Neuronal stem cell (in vitro differentiated cells): ENCODE results near the gene SGCA.

Experiments
- DNase-seq: peaks from one replicate; pipeline ENCODE4 v3.0.0-alpha.2; 2013; ENCODE audit warnings: low spot score
- H2AFZ ChIP-seq: one replicate; pipeline ENCODE4 v1.6.1; 2013; ENCODE audit warnings: mild to moderate bottlenecking, low read length, inconsistent platforms
- H2AK5ac ChIP-seq: 2 replicates; pipeline ENCODE4 v1.6.1; 2013; ENCODE audit warnings: low read depth, mild to moderate bottlenecking, inconsistent platforms, low read length, moderate library complexity, mixed read lengths
- H2BK120ac ChIP-seq: 2 replicates; pipeline ENCODE4 v1.6.1; 2013; ENCODE audit warnings: low read depth, mild to moderate bottlenecking, inconsistent platforms, low read length, moderate library complexity, mixed read lengths
- H2BK12ac ChIP-seq: one replicate; pipeline ENCODE4 v1.6.1; 2013; ENCODE audit warnings: low read length, inconsistent platforms
- H2BK15ac ChIP-seq: 2 replicates; pipeline ENCODE4 v1.6.1; 2013; ENCODE audit warnings: mild to moderate bottlenecking, low read length, inconsistent platforms, mixed read lengths
- H2BK5ac ChIP-seq: one replicate; pipeline ENCODE4 v1.6.1; 2013; ENCODE audit warnings: inconsistent platforms, mild to moderate bottlenecking, low read length, moderate library complexity
- H3K14ac ChIP-seq: one replicate; pipeline ENCODE4 v1.6.1; 2013; ENCODE audit warnings: low read length, inconsistent platforms
- H3K18ac ChIP-seq: 2 replicates; pipeline ENCODE4 v1.6.1; 2013; ENCODE audit warnings: low read length, inconsistent platforms
- H3K23ac ChIP-seq: 2 replicates; pipeline ENCODE4 v1.6.1; 2013; ENCODE audit warnings: low read depth, mild to moderate bottlenecking, mixed read lengths, low read length, inconsistent platforms; ENCODE audit not compliant: poor library complexity
- H3K27ac ChIP-seq: replicated peaks from 3 replicates; pipeline ENCODE4 v1.5.1; 2013; ENCODE audit warnings: low read length, inconsistent platforms
- H3K27me3 ChIP-seq, 3 experiments: 2 replicates each; pipeline ENCODE4 v1.6.1; 2013; ENCODE audit warnings: low read length in 3 of 3, mild to moderate bottlenecking in 2 of 3, inconsistent platforms in 1 of 3, low read depth in 1 of 3, mixed read lengths in 1 of 3, moderate library complexity in 1 of 3; ENCODE audit not compliant: control insufficient read depth in 3 of 3, insufficient read depth in 3 of 3
- H3K36me3 ChIP-seq, 2 donors: replicated peaks in 1 of 2; 2 replicates each; pipeline ENCODE4 v1.6.1; 2013; ENCODE audit warnings: low read length in 2 of 2; ENCODE audit not compliant: control insufficient read depth in 2 of 2, insufficient read depth in 2 of 2
- H3K4ac ChIP-seq: 2 replicates; pipeline ENCODE4 v1.6.1; 2013; ENCODE audit warnings: inconsistent platforms, mild to moderate bottlenecking, low read length, moderate library complexity
- H3K4me1 ChIP-seq, 2 donors: 1 replicate in 1 of 2; 2 replicates in 1 of 2; pipeline ENCODE4 v1.6.1; 2013; ENCODE audit warnings: low read length in 2 of 2, low read depth in 1 of 2; ENCODE audit not compliant: control insufficient read depth in 2 of 2, insufficient read depth in 1 of 2
- H3K4me2 ChIP-seq: one replicate; pipeline ENCODE4 v1.6.1; 2013; ENCODE audit warnings: mild to moderate bottlenecking, low read length, inconsistent platforms; ENCODE audit not compliant: insufficient read depth, poor library complexity, severe bottlenecking
- H3K4me3 ChIP-seq, 2 donors: 2 replicates each; pipeline ENCODE4 v1.5.1; 2013; ENCODE audit warnings: low read length in 2 of 2, mild to moderate bottlenecking in 2 of 2, inconsistent platforms in 1 of 2, moderate library complexity in 1 of 2
- H3K79me1 ChIP-seq: one replicate; pipeline ENCODE4 v1.6.1; 2013; ENCODE audit warnings: low read depth, mild to moderate bottlenecking, inconsistent platforms, low read length, moderate library complexity
- H3K9ac ChIP-seq: one replicate; pipeline ENCODE4 v1.6.1; 2013; ENCODE audit warnings: mild to moderate bottlenecking, low read depth, low read length, inconsistent platforms; ENCODE audit not compliant: poor library complexity
- H3K9me3 ChIP-seq, 2 donors: replicated peaks in 1 of 2; 2 replicates each; pipeline versions ENCODE3 to v1.6.1; 2013; ENCODE audit warnings: low read length in 2 of 2, mild to moderate bottlenecking in 2 of 2, inconsistent platforms in 1 of 2, low read depth in 1 of 2, mixed read lengths in 1 of 2, moderate library complexity in 1 of 2; ENCODE audit not compliant: control insufficient read depth in 2 of 2, insufficient read depth in 1 of 2
- H4K8ac ChIP-seq: one replicate; pipeline ENCODE4 v1.6.1; 2013; ENCODE audit warnings: low read depth, mild to moderate bottlenecking, inconsistent platforms, low read length, moderate library complexity
- H4K91ac ChIP-seq: one replicate; pipeline ENCODE4 v1.6.1; 2013; ENCODE audit warnings: low read length, low read depth, mild to moderate bottlenecking, inconsistent platforms; ENCODE audit not compliant: poor library complexity
- WGBS, 2 donors: extraction: QIAGEN DNeasy Blood & Tissue Kit; methylation state at CpG; one replicate each; pipeline ENCODE4 v1.1.7; 2013; ENCODE audit warnings: missing lambda C conversion rate in 2 of 2, mixed read lengths in 1 of 2; ENCODE audit not compliant: insufficient read length in 2 of 2, insufficient replicate concordance in 1 of 2; ENCODE audit errors: extremely low coverage in 2 of 2; 5-methylcytosine and 5-hydroxymethylcytosine counted together

Gene SGCA

DNA sequence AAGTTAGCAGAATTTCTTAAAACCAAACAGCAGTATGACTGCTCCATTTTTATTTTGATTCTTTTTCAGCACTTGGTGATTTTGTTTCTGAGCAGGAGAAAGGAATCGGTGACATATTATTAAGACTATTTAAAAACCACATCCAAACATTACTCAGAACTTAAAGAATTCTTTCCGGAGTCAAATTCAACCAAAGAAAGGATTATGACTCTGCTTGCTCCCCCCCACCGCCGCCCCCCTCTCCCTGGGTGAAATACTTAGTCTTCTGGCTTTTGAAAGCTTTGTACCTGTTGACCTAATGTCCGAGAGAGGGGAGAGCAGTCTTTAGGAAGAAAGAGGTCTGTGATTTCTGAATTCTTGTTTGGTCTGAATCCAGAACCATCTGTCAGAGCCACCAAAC lies 53.5 kb downstream of the SGCA start:
- Histone ChIP-seq H3K4me3 (no peak overlapping the region), H2BK12ac (no peak overlapping the region), H3K36me3 (no peaks in the 10 kb centered on the region), H2AK5ac (no peak overlapping the region), H3K4ac (no peak overlapping the region), H2BK15ac (no peak overlapping the region), H3K27ac (peak overlapping the region; percentile 70), H3K18ac (peak overlapping the region; percentile 56), H2AFZ (no peak overlapping the region), H3K14ac (no peak overlapping the region), H3K23ac (no peak overlapping the region), H4K91ac (no peak overlapping the region), H3K9me3 (peaks cover 0 to 2% of the 10 kb centered on the region in 2 donors), H3K27me3 (peaks cover 0 to 15% (median 0%) of the 10 kb centered on the region in 3 experiments), H4K8ac (no peak overlapping the region), H3K79me1 (no peaks in the 10 kb centered on the region), H3K9ac (no peak overlapping the region), H3K4me2 (no peak overlapping the region), H2BK120ac (no peak overlapping the region), H3K4me1 (peaks cover 11 to 15% of the 10 kb centered on the region in 2 donors), H2BK5ac (no peak overlapping the region)
- DNase-seq = no peak
- no CpG with 5 or more reads among the region's 5 CpGs for WGBS, 2 donors

DNA sequence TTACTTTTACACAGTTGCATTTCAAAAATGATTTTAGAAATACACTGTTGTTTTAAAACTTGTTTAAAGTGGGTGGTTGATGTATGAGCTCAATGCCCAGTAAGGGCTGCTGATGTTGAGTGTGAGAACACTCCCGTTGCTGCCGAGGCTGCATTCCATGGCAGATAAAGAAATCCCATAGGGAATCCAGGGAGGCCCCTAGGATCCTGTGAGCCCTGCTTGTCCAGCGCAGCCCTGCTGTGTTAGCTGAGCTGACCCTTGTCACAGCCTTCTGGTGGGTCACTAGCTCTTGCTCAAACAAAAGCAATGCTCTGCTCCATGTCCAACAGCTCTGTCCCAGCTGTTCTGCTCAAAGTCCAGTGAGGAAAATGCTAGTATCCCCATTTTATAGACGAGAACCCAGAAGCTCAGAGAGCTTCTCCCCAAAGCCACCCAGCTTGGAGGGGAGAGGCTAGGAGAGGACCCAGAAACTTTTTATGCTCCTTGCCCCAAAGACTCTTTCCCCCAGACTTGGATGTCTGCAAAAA lies 54.2 kb downstream of the SGCA start:
- no peak overlapping the region for H2AFZ ChIP-seq
- WGBS, 2 donors = no CpG with 5 or more reads among the region's 4 CpGs
- H3K18ac ChIP-seq = no peak overlapping the region
- H2BK15ac ChIP-seq = no peak overlapping the region
- H3K4me1 ChIP-seq = peaks cover 11 to 15% of the 10 kb centered on the region in 2 donors
- H3K23ac ChIP-seq = no peak overlapping the region
- H3K4me2 ChIP-seq = no peak overlapping the region
- peaks cover 0 to 11% (median 0%) of the 10 kb centered on the region in 3 experiments for H3K27me3 ChIP-seq
- H3K79me1 ChIP-seq = no peaks in the 10 kb centered on the region
- no peak overlapping the region for H3K9ac ChIP-seq
- no peak overlapping the region for H3K4me3 ChIP-seq
- H3K27ac ChIP-seq = peak overlapping the region; percentile 70
- no peak overlapping the region for H2BK12ac ChIP-seq
- no peaks in the 10 kb centered on the region for H3K36me3 ChIP-seq
- H3K14ac ChIP-seq = no peak overlapping the region
- no peak overlapping the region for H2BK120ac ChIP-seq
- H4K8ac ChIP-seq = no peak overlapping the region
- H3K9me3 ChIP-seq = no peaks in the 10 kb centered on the region
- no peak overlapping the region for H4K91ac ChIP-seq
- no peak overlapping the region for H2AK5ac ChIP-seq
- DNase-seq = no peak
- H3K4ac ChIP-seq = no peak overlapping the region
- H2BK5ac ChIP-seq = no peak overlapping the region

- H3K14ac ChIP-seq = no peak overlapping the region
- no peak for DNase-seq
- no peak overlapping the region for H3K4me2 ChIP-seq
- H3K27me3 ChIP-seq = peaks cover 0 to 11% (median 0%) of the 10 kb centered on the region in 3 experiments
- H2BK120ac ChIP-seq = peak overlapping the region; percentile 99
- peak overlapping the region; percentile 92 for H4K8ac ChIP-seq
- H3K36me3 ChIP-seq = no peaks in the 10 kb centered on the region
- no peak overlapping the region for H3K9ac ChIP-seq
- H3K18ac ChIP-seq = peak overlapping the region; percentile 97
- peak overlapping the region; percentile 99 for H2AK5ac ChIP-seq
- H3K4me3 ChIP-seq = no peak overlapping the region
- H4K91ac ChIP-seq = peak overlapping the region; percentile 50
- H2BK12ac ChIP-seq = peak overlapping the region; percentile 95
- peaks cover 2 to 4% of the 10 kb centered on the region in 2 donors for H3K9me3 ChIP-seq
- H3K23ac ChIP-seq = peak overlapping the region; percentile 83
- no peak overlapping the region for H2AFZ ChIP-seq
- H2BK15ac ChIP-seq = peak overlapping the region; percentile 100
- peak overlapping the region; percentile 91 for H3K4ac ChIP-seq
- H3K4me1 ChIP-seq = peaks cover 11 to 15% of the 10 kb centered on the region in 2 donors
- no peak overlapping the region for H3K27ac ChIP-seq
- H3K79me1 ChIP-seq = no peaks in the 10 kb centered on the region
- WGBS, 2 donors = no CpG with 5 or more reads among the region's 15 CpGs
- H2BK5ac ChIP-seq = peak overlapping the region; percentile 95
Observed at GRCh38 chr17:50220811-50221210, 55.0 kb downstream of the SGCA start.

GRCh38 chr17:50221266-50221863 lies 55.6 kb downstream of the SGCA start:
- H3K9me3 ChIP-seq = peaks cover 2 to 4% of the 10 kb centered on the region in 2 donors
- H2AFZ ChIP-seq = no peak overlapping the region
- DNase-seq = no peak
- no peak overlapping the region for H3K4me3 ChIP-seq
- peak overlapping the region; percentile 99 for H2BK120ac ChIP-seq
- H3K4me2 ChIP-seq = no peak overlapping the region
- peak overlapping the region; percentile 95 for H2BK12ac ChIP-seq
- no peak overlapping the region for H3K27ac ChIP-seq
- H3K18ac ChIP-seq = peak overlapping the region; percentile 97
- H2BK5ac ChIP-seq = peak overlapping the region; percentile 95
- peak overlapping the region; percentile 83 for H3K23ac ChIP-seq
- H3K4me1 ChIP-seq = peaks cover 11 to 15% of the 10 kb centered on the region in 2 donors
- H2AK5ac ChIP-seq = peak overlapping the region; percentile 99
- no peaks in the 10 kb centered on the region for H3K36me3 ChIP-seq
- peak overlapping the region; percentile 91 for H3K4ac ChIP-seq
- no peak overlapping the region for H3K14ac ChIP-seq
- H3K79me1 ChIP-seq = no peaks in the 10 kb centered on the region
- H3K9ac ChIP-seq = no peak overlapping the region
- peak overlapping the region; percentile 100 for H2BK15ac ChIP-seq
- peaks cover 0 to 11% (median 0%) of the 10 kb centered on the region in 3 experiments for H3K27me3 ChIP-seq
- H4K8ac ChIP-seq = no peak overlapping the region
- no CpG with 5 or more reads among the region's 9 CpGs for WGBS, 2 donors
- peak overlapping the region; percentile 85 for H4K91ac ChIP-seq
